SU-DHL-6 (cell line): ENCODE data around the gene TMEM178A.

Source experiments
- H2AFZ ChIP-seq: fragments of 200-600 bp; sonication (generic); 2 replicates; pipeline ENCODE4 v1.6.1; 2014; ENCODE audit warnings: low read depth, mild to moderate bottlenecking, moderate library complexity, mixed read lengths, antibody characterized with exemption, low read length; ENCODE audit not compliant: severe bottlenecking
- H3F3A ChIP-seq: fragments of 200-600 bp; shearing (Covaris generic); 2 replicates; pipeline ENCODE4 v1.6.0; 2016; ENCODE audit warnings: antibody characterized with exemption, mild to moderate bottlenecking; ENCODE audit not compliant: insufficient read depth
- H3K27ac ChIP-seq: fragments of 200-600 bp; sonication (generic); 2 replicates; pipeline ENCODE4 v1.5.1; 2016; ENCODE audit warnings: low read depth, mild to moderate bottlenecking, low read length, moderate library complexity, mixed read lengths
- H3K27me3 ChIP-seq: fragments of 200-600 bp; sonication (generic), shearing (Covaris generic); 2 replicates; pipeline ENCODE4 v1.6.0; 2014; ENCODE audit warnings: mild to moderate bottlenecking, low read length
- H3K36me3 ChIP-seq: fragments of 200-600 bp; sonication (generic); 2 replicates; pipeline ENCODE4 v1.6.1; 2014; ENCODE audit warnings: mild to moderate bottlenecking, low read length, mixed read lengths
- H3K4me2 ChIP-seq: fragments of 300-600, 200-600 bp; shearing (Covaris generic), sonication (generic); 2 replicates; pipeline ENCODE4 v1.6.0; 2014; ENCODE audit warnings: low read length, low read depth, mild to moderate bottlenecking; ENCODE audit not compliant: poor library complexity, severe bottlenecking
- H3K4me3 ChIP-seq: fragments of 200-600 bp; sonication (generic); 2 replicates; pipeline ENCODE4 v1.5.1; 2014; ENCODE audit warnings: antibody characterized with exemption, low read length, mild to moderate bottlenecking, mixed read lengths; ENCODE audit not compliant: insufficient read depth, poor library complexity, severe bottlenecking
- H3K79me2 ChIP-seq: fragments of 200-600 bp; sonication (generic); 2 replicates; pipeline ENCODE4 v1.6.1; 2014; ENCODE audit warnings: mild to moderate bottlenecking, low read length, moderate library complexity; ENCODE audit not compliant: insufficient read depth
- H3K9ac ChIP-seq: fragments of 200-600 bp; sonication (generic); 2 replicates; pipeline ENCODE4 v1.7.0; 2014; ENCODE audit warnings: mild to moderate bottlenecking, low read length
- H3K9me2 ChIP-seq: fragments of 200-600 bp; sonication (generic); replicated peaks from 2 replicates; pipeline ENCODE4 v1.6.1; 2014; ENCODE audit warnings: low read length; ENCODE audit not compliant: insufficient read depth
- H3K9me3 ChIP-seq: fragments of 200-600 bp; sonication (generic); 2 replicates; pipeline ENCODE4 v1.6.1; 2014; ENCODE audit warnings: low read length, mixed read lengths; ENCODE audit not compliant: insufficient read depth
- H4K20me1 ChIP-seq: fragments of 200-600 bp; sonication (generic); 2 replicates; pipeline ENCODE4 v1.6.1; 2014; ENCODE audit warnings: low read depth, mild to moderate bottlenecking, antibody characterized with exemption, low read length, moderate library complexity, mixed read lengths
- CTCF ChIP-seq: fragments of 200-600 bp; sonication (generic); IDR thresholded peaks from one replicate; pipeline ENCODE4 v1.5.1; 2017; ENCODE audit warnings: antibody characterized with exemption, mild to moderate bottlenecking, low read length, moderate library complexity; ENCODE audit not compliant: insufficient read depth, poor library complexity, severe bottlenecking
- EZH2phosphoT487 ChIP-seq: fragments of 200-600 bp; sonication (generic), shearing (Covaris generic); conservative IDR thresholded peaks from 2 replicates; pipeline ENCODE4 v1.6.1; 2018; ENCODE audit warnings: mild to moderate bottlenecking, antibody characterized with exemption, low read length, moderate library complexity, mixed read lengths

Gene TMEM178A

GRCh38 chr2:39620067-39620466 lies 45.6 kb upstream of the TMEM178A start:
- TF ChIP-seq EZH2phosphoT487, result no peak
- TF ChIP-seq CTCF, result no peak
- Histone ChIP-seq H3K79me2 (no peaks in the 10 kb centered on the region), H3K27me3 (no peaks in the 10 kb centered on the region), H2AFZ (no peak overlapping the region), H3K27ac (no peak overlapping the region), H3K9me2 (no peaks in the 10 kb centered on the region), H3K36me3 (no peaks in the 10 kb centered on the region), H3K4me3 (no peak overlapping the region), H4K20me1 (no peaks in the 10 kb centered on the region), H3K4me2 (no peak overlapping the region), H3K9me3 (no peaks in the 10 kb centered on the region), H3K9ac (no peak overlapping the region), H3F3A (no peaks in the 10 kb centered on the region)

- TF ChIP-seq CTCF (no peak), EZH2phosphoT487 (no peak)
- no peak overlapping the region for H3K4me2 ChIP-seq
- no peaks in the 10 kb centered on the region for H3K9me2 ChIP-seq
- H3K4me3 ChIP-seq, result no peak overlapping the region
- H3K9ac ChIP-seq, result no peak overlapping the region
- H3K79me2 ChIP-seq, result no peaks in the 10 kb centered on the region
- no peaks in the 10 kb centered on the region for H3F3A ChIP-seq
- no peaks in the 10 kb centered on the region for H3K27me3 ChIP-seq
- no peak overlapping the region for H2AFZ ChIP-seq
- no peaks in the 10 kb centered on the region for H3K36me3 ChIP-seq
- H3K27ac ChIP-seq, result no peak overlapping the region
- H4K20me1 ChIP-seq, result no peaks in the 10 kb centered on the region
- no peaks in the 10 kb centered on the region for H3K9me3 ChIP-seq
Observed at GRCh38 chr2:39621596-39621995, 44.1 kb upstream of the TMEM178A start.

- Histone ChIP-seq H3F3A (no peaks in the 10 kb centered on the region), H3K9me2 (no peaks in the 10 kb centered on the region), H3K27ac (no peak overlapping the region), H3K4me3 (no peak overlapping the region), H3K9ac (no peak overlapping the region), H3K79me2 (no peaks in the 10 kb centered on the region), H3K36me3 (no peaks in the 10 kb centered on the region), H3K4me2 (no peak overlapping the region), H3K27me3 (no peaks in the 10 kb centered on the region), H4K20me1 (no peaks in the 10 kb centered on the region), H3K9me3 (no peaks in the 10 kb centered on the region), H2AFZ (no peak overlapping the region)
- no peak for TF ChIP-seq CTCF
- no peak for TF ChIP-seq EZH2phosphoT487
Observed at GRCh38 chr2:39622860-39623259, 42.9 kb upstream of the TMEM178A start.
